ENCODE data around the gene ELL. TPM values are rescaled to one million over a fixed set of nuclear protein-coding genes. Genes with fewer than 3 reads are reported as not detected.

The ELL gene
- total and polyA plus RNA-seq, 2 donors (not counting 3 experiments of a cell fraction or from before 2014, with no cell fraction given), result 9.9 to 18.2 TPM

- ChIA-PET POLR2A (interaction anchor here (1.1 to 1.4 kb wide), 2 partner anchors 11 to 12 kb away, joined by 3 read pairs; partner anchors contain the start of gene GDF15), CTCF (interaction anchor here (0.5 to 3.0 kb wide), 4 partner anchors 9 to 1956 kb away, joined by 3 to 9 read pairs (median 6); partner anchors contain the start of gene GDF15)
- H3K9me3 ChIP-seq (replicated peaks; ENCODE audit: control insufficient read depth, insufficient read depth, low read length), result no peaks in the 10 kb centered on the region
- H4K20me1 ChIP-seq (replicated peaks; ENCODE audit: control insufficient read depth, extremely low read depth, insufficient read depth, low read length), result no peaks in the 10 kb centered on the region
- TF ChIP-seq EZH2 (IDR thresholded peaks at IDR 0.05; ENCODE audit: borderline replicate concordance, low read depth, low read length, severe bottlenecking) (no peak), CTCF (IDR thresholded peaks at IDR 0.05; ENCODE audit: extremely low read depth in 1 of 2, insufficient read depth in 1 of 2, low read depth in 1 of 2, low read length in 2 of 2) (no peak), MYC (IDR thresholded peaks at IDR 0.05; ENCODE audit: low read depth, low read length) (no peak), POLR2A (IDR thresholded peaks at IDR 0.05; ENCODE audit: low read depth, low read length) (no peak), POLR2AphosphoS5 (IDR thresholded peaks at IDR 0.05; ENCODE audit: insufficient read depth, low read depth, low read length) (no peak), FOS (IDR thresholded peaks at IDR 0.05; ENCODE audit: borderline replicate concordance, insufficient read depth, low read length) (no peak), GATA2 (IDR thresholded peaks at IDR 0.05; ENCODE audit: insufficient read depth, insufficient read length, low read depth, low read length) (no peak), JUN (IDR thresholded peaks at IDR 0.05; ENCODE audit: borderline replicate concordance, insufficient read depth, insufficient read length, low read depth) (no peak), MAX (IDR thresholded peaks at IDR 0.05; ENCODE audit: insufficient read depth, insufficient read length) (no peak)
- peaks cover 3% of the 10 kb centered on the region for H3K4me1 ChIP-seq (ENCODE audit: control insufficient read depth, extremely low read depth, insufficient read depth, low read length)
- DNase-seq (ENCODE audit: low read depth, low spot score) (no peak), FAIRE-seq (no peak)
- H3K36me3 ChIP-seq (ENCODE audit: control insufficient read depth in 2 of 2, extremely low read depth in 1 of 2, insufficient read depth in 2 of 2, low read length in 2 of 2), result no peaks in the 10 kb centered on the region
- H3K27me3 ChIP-seq (ENCODE audit: control insufficient read depth in 2 of 2, insufficient read depth in 2 of 2, low read length in 2 of 2), result no peaks in the 10 kb centered on the region
- no peak within 1 kb of the TSS for H3K4me2 ChIP-seq (ENCODE audit: insufficient read depth, low read length)
- no peak within 1 kb of the TSS for H2AFZ ChIP-seq (ENCODE audit: low read depth, low read length)
- H3K9me1 ChIP-seq (replicated peaks; ENCODE audit: control insufficient read depth, extremely low read depth, insufficient read depth, low read length), result no peaks in the 10 kb centered on the region
- no peak within 1 kb of the TSS for H3K4me3 ChIP-seq (replicated peaks in 1 of 3; ENCODE audit: insufficient read depth in 1 of 3, low read depth in 1 of 3, low read length in 3 of 3)
- no peak within 1 kb of the TSS for H3K9ac ChIP-seq (replicated peaks; ENCODE audit: extremely low read depth, insufficient read depth, low read length)
- dilution Hi-C loops (cut with MboI; ENCODE audit: extremely low pct_ligation_motif_present, low sequenced_read_pairs) (no loop called here), intact Hi-C loops (cut with micrococcal nuclease) (no loop called here)
- no TSS peak for BruUV-seq (replicated peaks)
- no peak within 1 kb of the TSS for H3K27ac ChIP-seq (ENCODE audit: insufficient read depth, low read depth, low read length)
- no peaks in the 10 kb centered on the region for H3K79me2 ChIP-seq (ENCODE audit: control insufficient read depth, insufficient read depth, low read length)
Measured at GRCh38 chr19:18397242-18398202, 124.3 kb downstream of the ELL start, which contains the start of gene LRRC25. LRRC25 (minus strand) TSS chr19:18397622; CDS start chr19:18396963, 659 bp downstream.
